OCI-LY3 (cell line): Measurements from ENCODE around the gene RPL15.

Experiments used
- H2AFZ ChIP-seq: fragments of 200-600, 300-600 bp; shearing (Covaris generic); 2 replicates; pipeline ENCODE4 v1.6.0; 2014; ENCODE audit warnings: antibody characterized with exemption, low read depth, low read length
- H3K27ac ChIP-seq: fragments of 200-600, 300-600 bp; sonication (generic); 2 replicates; pipeline ENCODE4 v1.5.1; 2014; ENCODE audit warnings: mild to moderate bottlenecking, low read length, moderate library complexity, mixed read lengths
- H3K27me3 ChIP-seq: fragments of 200-600, 300-600 bp; sonication (generic); 2 replicates; pipeline ENCODE4 v1.6.1; 2014; ENCODE audit warnings: low read depth, low read length, mixed read lengths
- H3K36me3 ChIP-seq: fragments of 200-600, 300-600 bp; sonication (generic); replicated peaks from 2 replicates; pipeline ENCODE3; 2014; ENCODE audit warnings: low read depth, low read length, mixed read lengths
- H3K4me1 ChIP-seq: fragments of 300-600, 200-600 bp; sonication (generic); 2 replicates; pipeline ENCODE4 v1.6.1; 2014; ENCODE audit warnings: low read length, mixed read lengths
- H3K4me2 ChIP-seq: fragments of 200-600, 300-600 bp; sonication (generic); 2 replicates; pipeline ENCODE4 v1.6.1; 2014; ENCODE audit warnings: low read length, mixed read lengths
- H3K4me3 ChIP-seq: fragments of 300-600, 200-600 bp; sonication (generic); 2 replicates; pipeline ENCODE4 v1.5.1; 2014; ENCODE audit warnings: antibody characterized with exemption, mild to moderate bottlenecking, low read length, moderate library complexity
- H3K79me2 ChIP-seq: fragments of 300-600, 200-600 bp; shearing (Covaris generic); 2 replicates; pipeline ENCODE4 v1.6.1; 2014; ENCODE audit warnings: mild to moderate bottlenecking, low read length, mixed read lengths
- H3K9ac ChIP-seq: fragments of 300-600, 200-600 bp; shearing (Covaris generic); 2 replicates; pipeline ENCODE4 v1.6.0; 2014; ENCODE audit warnings: mild to moderate bottlenecking, low read length, moderate library complexity
- H3K9me3 ChIP-seq: fragments of 200-600, 300-600 bp; shearing (Covaris generic); 2 replicates; pipeline ENCODE4 v1.6.1; 2014; ENCODE audit warnings: low read length, mixed read lengths; ENCODE audit not compliant: insufficient read depth
- H4K20me1 ChIP-seq: fragments of 200-600, 300-600 bp; sonication (generic); 2 replicates; pipeline ENCODE4 v1.6.1; 2016; ENCODE audit warnings: low read length, mixed read lengths; ENCODE audit not compliant: insufficient read depth
- CTCF ChIP-seq: fragments of 200-600, 300-600 bp; sonication (generic); IDR thresholded peaks from 2 replicates; pipeline ENCODE4 v1.5.1; 2014; ENCODE audit warnings: antibody characterized with exemption, low read length, low read depth
- EZH2phosphoT487 ChIP-seq: fragments of 200-600 bp; shearing (Covaris generic); IDR thresholded peaks from 2 replicates; pipeline ENCODE4 v1.6.1; 2018; ENCODE audit warnings: antibody characterized with exemption, mixed run types, low read depth

RPL15 gene

GRCh38 chr3:23944861-23945662 lies 28.1 kb downstream of the RPL15 start, which contains the start of gene NR1D2:
NR1D2 (plus strand) TSS chr3:23945286; CDS start chr3:23945579, 293 bp downstream.
- Histone ChIP-seq H3K27me3 (peaks cover 19% of the 10 kb centered on the region), H3K4me3 (peak within 1 kb of the TSS; percentile 76)

GRCh38 chr3:23945663-23945912 lies 28.7 kb downstream of the RPL15 start:
- peaks cover 19% of the 10 kb centered on the region for H3K27me3 ChIP-seq
- no peak overlapping the region for H3K27ac ChIP-seq
- no peaks in the 10 kb centered on the region for H4K20me1 ChIP-seq
- H3K9me3 ChIP-seq = no peaks in the 10 kb centered on the region
- H3K9ac ChIP-seq = peak overlapping the region; percentile 37
- TF ChIP-seq EZH2phosphoT487 = no peak
- no peak for TF ChIP-seq CTCF
- H2AFZ ChIP-seq = no peak overlapping the region
- peaks cover 30% of the 10 kb centered on the region for H3K4me1 ChIP-seq
- H3K4me2 ChIP-seq = peak overlapping the region; percentile 59
- peaks cover 6% of the 10 kb centered on the region for H3K79me2 ChIP-seq
- no peaks in the 10 kb centered on the region for H3K36me3 ChIP-seq
- H3K4me3 ChIP-seq = peak overlapping the region; percentile 76

More at GRCh38 chr3:23944861-23945662, 28.1 kb downstream of the RPL15 start, which contains the start of gene NR1D2:
- Histone ChIP-seq H3K4me2 (peak within 1 kb of the TSS; percentile 99), H3K27ac (peak within 1 kb of the TSS; percentile 70), H2AFZ (peak within 1 kb of the TSS; percentile 95), H3K79me2 (peaks cover 6% of the 10 kb centered on the region), H3K9me3 (no peaks in the 10 kb centered on the region), H4K20me1 (no peaks in the 10 kb centered on the region), H3K4me1 (peaks cover 25% of the 10 kb centered on the region), H3K36me3 (no peaks in the 10 kb centered on the region), H3K9ac (peak within 1 kb of the TSS; percentile 75)
- TF ChIP-seq CTCF (no peak), EZH2phosphoT487 (no peak)

- peaks cover 7% of the 10 kb centered on the region for H3K79me2 ChIP-seq
- H3K4me2 ChIP-seq = peak overlapping the region; percentile 68
- H3K27ac ChIP-seq = peak overlapping the region; percentile 70
- no peaks in the 10 kb centered on the region for H4K20me1 ChIP-seq
- no peaks in the 10 kb centered on the region for H3K9me3 ChIP-seq
- H3K9ac ChIP-seq = peak overlapping the region; percentile 59
- peaks cover 17% of the 10 kb centered on the region for H3K27me3 ChIP-seq
- TF ChIP-seq CTCF (no peak), EZH2phosphoT487 (no peak)
- H3K4me3 ChIP-seq = peak overlapping the region; percentile 76
- H3K36me3 ChIP-seq = no peaks in the 10 kb centered on the region
- H3K4me1 ChIP-seq = peaks cover 34% of the 10 kb centered on the region
- peak overlapping the region; percentile 83 for H2AFZ ChIP-seq
These were observed 29.2 kb downstream of the RPL15 start for GRCh38 chr3:23945913-23946687.

- Histone ChIP-seq H3K27me3 (peaks cover 8% of the 10 kb centered on the region), H3K36me3 (no peaks in the 10 kb centered on the region), H3K79me2 (peaks cover 24% of the 10 kb centered on the region), H3K4me1 (peaks cover 56% of the 10 kb centered on the region), H3K9ac (no peak overlapping the region), H2AFZ (no peak overlapping the region), H3K9me3 (no peaks in the 10 kb centered on the region), H3K4me2 (no peak overlapping the region), H3K27ac (no peak overlapping the region), H4K20me1 (no peaks in the 10 kb centered on the region), H3K4me3 (no peak overlapping the region)
- TF ChIP-seq CTCF (no peak), EZH2phosphoT487 (no peak)
These were observed 31.8 kb downstream of the RPL15 start for GRCh38 chr3:23948761-23949160.
